WTC11 (cell line): Measurements from ENCODE around the gene ST6GALNAC6. TPM values are rescaled to one million over a fixed set of nuclear protein-coding genes. Genes with fewer than 3 reads are reported as not detected.

ENCODE experiments used
- ATAC-seq: fragments of 200-7000 bp; cut with Tn5 transposase; 2 replicates; pipeline ENCODE4 v1.10.0; 2021; ENCODE audit warnings: mild to moderate bottlenecking, moderate library complexity
- CTCF ChIA-PET: fragments of 300-600 bp; sonication (Branson Sonifier 250); formaldehyde crosslinking; loops from one replicate; lab custom pipeline; 2021; ENCODE audit warnings: antibody characterized with exemption; lab: Charles Lee
- POLR2A ChIA-PET: fragments of 350-600 bp; sonication (Branson Sonifier 250); formaldehyde crosslinking; loops from one replicate; lab custom pipeline; 2021; ENCODE audit warnings: antibody characterized with exemption; lab: Charles Lee
- DNase-seq: peaks from one replicate; pipeline ENCODE4 v3.0.0; 2021; ENCODE audit warnings: low spot score
- H3K27ac Mint-ChIP-seq: 2 replicates; pipeline ENCODE4 v1.8.0; 2021; ENCODE audit warnings: mixed read lengths
- H3K27me3 Mint-ChIP-seq: 2 replicates; pipeline ENCODE4 v1.8.0; 2021; ENCODE audit warnings: low read depth, mild to moderate bottlenecking, moderate library complexity, mixed read lengths
- H3K36me3 Mint-ChIP-seq: 2 replicates; pipeline ENCODE4 v1.8.0; 2021; ENCODE audit warnings: mixed read lengths
- H3K4me1 Mint-ChIP-seq: 2 replicates; pipeline ENCODE4 v1.8.0; 2022; ENCODE audit warnings: mixed read lengths
- H3K4me3 Mint-ChIP-seq: 2 replicates; pipeline ENCODE4 v1.8.0; 2021; ENCODE audit warnings: mild to moderate bottlenecking, moderate library complexity, mixed read lengths
- H3K9me3 Mint-ChIP-seq: 2 replicates; pipeline ENCODE4 v1.8.0; 2021; ENCODE audit warnings: mixed read lengths
- ATF1 ChIP-seq: sonication (generic); formaldehyde crosslinking; IDR thresholded peaks from 2 replicates; pipeline ENCODE4 v1.8.1; 2023; ENCODE audit warnings: mild to moderate bottlenecking, moderate library complexity, missing genetic modification reagents
- ERG ChIP-seq: fragments of 250-450 bp; sonication (Bioruptor Pico); IDR thresholded peaks from 2 replicates; pipeline ENCODE4 v1.8.0; 2021; ENCODE audit warnings: mild to moderate bottlenecking
- FOXJ3 ChIP-seq: sonication (generic); formaldehyde crosslinking; IDR thresholded peaks from 2 replicates; pipeline ENCODE4 v1.9.0; 2021; ENCODE audit warnings: missing genetic modification reagents, mild to moderate bottlenecking, borderline replicate concordance
- GABPB1 ChIP-seq: sonication (generic); formaldehyde crosslinking; IDR thresholded peaks from 2 replicates; pipeline ENCODE4 v1.8.1; 2023; ENCODE audit warnings: mild to moderate bottlenecking, missing genetic modification reagents
- GTF2I ChIP-seq: fragments of 250-450 bp; sonication (Bioruptor Pico); conservative IDR thresholded peaks from 2 replicates; pipeline ENCODE4 v1.4.0; 2021; ENCODE audit warnings: mild to moderate bottlenecking
- HMGXB4 ChIP-seq: sonication (generic); formaldehyde crosslinking; IDR thresholded peaks from 2 replicates; pipeline ENCODE4 v1.8.1; 2023; ENCODE audit warnings: mild to moderate bottlenecking, moderate library complexity, missing genetic modification reagents
- MYBL2 ChIP-seq: sonication (generic); formaldehyde crosslinking; IDR thresholded peaks from 2 replicates; pipeline ENCODE4 v1.8.1; 2023; ENCODE audit warnings: mild to moderate bottlenecking, moderate library complexity, missing genetic modification reagents
- ZNF121 ChIP-seq: sonication (generic); formaldehyde crosslinking; IDR thresholded peaks from 2 replicates; pipeline ENCODE4 v1.8.0; 2023; ENCODE audit warnings: missing genetic modification reagents
- ZNF232 ChIP-seq: sonication (generic); formaldehyde crosslinking; IDR thresholded peaks from 2 replicates; pipeline ENCODE4 v1.8.0; 2022; ENCODE audit warnings: mild to moderate bottlenecking, missing genetic modification reagents
- ZNF281 ChIP-seq: sonication (generic); formaldehyde crosslinking; IDR thresholded peaks from 2 replicates; pipeline ENCODE4 v1.8.0; 2023; ENCODE audit warnings: mild to moderate bottlenecking, missing genetic modification reagents
- ZNF396 ChIP-seq: fragments of 250-450 bp; sonication (Bioruptor Pico); IDR thresholded peaks from 2 replicates; pipeline ENCODE4 v1.8.0; 2021; ENCODE audit warnings: mild to moderate bottlenecking, moderate library complexity, borderline replicate concordance
- ZNF416 ChIP-seq: fragments of 250-450 bp; sonication (Bioruptor Pico); IDR thresholded peaks from 2 replicates; pipeline ENCODE4 v1.9.0; 2021; ENCODE audit warnings: mild to moderate bottlenecking, inconsistent platforms
- ZNF512 ChIP-seq: sonication (generic); formaldehyde crosslinking; IDR thresholded peaks from 2 replicates; pipeline ENCODE4 v1.8.1; 2022; ENCODE audit warnings: missing genetic modification reagents, borderline replicate concordance
- total RNA-seq: library from RNA; stranded (reverse); gene quantifications from 3 replicates; pipeline ENCODE4 v1.2.3, GENCODE V29; 2021
- TF ChIP-seq, protein P1 (sequence below): fragments of 250-450 bp; sonication (Bioruptor Pico); IDR thresholded peaks from 2 replicates; pipeline ENCODE4 v2.1.2; 2022; ENCODE audit warnings: mild to moderate bottlenecking, moderate library complexity
- TF ChIP-seq, protein P2 (sequence below): sonication (generic); formaldehyde crosslinking; IDR thresholded peaks from 2 replicates; pipeline ENCODE4 v1.8.1; 2023; ENCODE audit warnings: mild to moderate bottlenecking, missing genetic modification reagents
- TF ChIP-seq, protein P3 (sequence below): fragments of 200-600 bp; IDR thresholded peaks from 2 replicates; pipeline ENCODE4 v1.8.0; 2022; ENCODE audit warnings: antibody characterized with exemption

Gene ST6GALNAC6
- total RNA-seq, 1 experiment from 2014 or later = 47.5 TPM

GRCh38 chr9:127921557-127922120, 22.2 kb upstream of the ST6GALNAC6 start:
- ChIA-PET CTCF (interaction anchor here (0.6 to 2.4 kb wide), 46 partner anchors 9 to 395 kb away, joined by 3 to 28 read pairs (median 4); partner anchors contain the start of genes AK1, CDK9, DPM2 and ENG), POLR2A (interaction anchor here (0.6 kb wide), 1 partner anchor 117 kb away, joined by 3 read pairs; no protein-coding TSS in a partner anchor)
- peaks cover 16% of the 10 kb centered on the region for H3K27me3 Mint-ChIP-seq
- TF ChIP-seq HMGXB4 = 0 out of 2 replicates have a peak, but pooled peaks have one; percentile 36
- TF ChIP-seq, protein P1, sequence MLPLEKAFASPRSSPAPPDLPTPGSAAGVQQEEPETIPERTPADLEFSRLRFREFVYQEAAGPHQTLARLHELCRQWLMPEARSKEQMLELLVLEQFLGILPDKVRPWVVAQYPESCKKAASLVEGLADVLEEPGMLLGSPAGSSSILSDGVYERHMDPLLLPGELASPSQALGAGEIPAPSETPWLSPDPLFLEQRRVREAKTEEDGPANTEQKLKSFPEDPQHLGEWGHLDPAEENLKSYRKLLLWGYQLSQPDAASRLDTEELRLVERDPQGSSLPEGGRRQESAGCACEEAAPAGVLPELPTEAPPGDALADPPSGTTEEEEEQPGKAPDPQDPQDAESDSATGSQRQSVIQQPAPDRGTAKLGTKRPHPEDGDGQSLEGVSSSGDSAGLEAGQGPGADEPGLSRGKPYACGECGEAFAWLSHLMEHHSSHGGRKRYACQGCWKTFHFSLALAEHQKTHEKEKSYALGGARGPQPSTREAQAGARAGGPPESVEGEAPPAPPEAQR (CRISPR knock-in tag) = no peak
- TF ChIP-seq GABPB1 = 0 out of 2 replicates have a peak, but pooled peaks have one; percentile 8
- no peak for TF ChIP-seq ZNF396
- TF ChIP-seq, protein P2, sequence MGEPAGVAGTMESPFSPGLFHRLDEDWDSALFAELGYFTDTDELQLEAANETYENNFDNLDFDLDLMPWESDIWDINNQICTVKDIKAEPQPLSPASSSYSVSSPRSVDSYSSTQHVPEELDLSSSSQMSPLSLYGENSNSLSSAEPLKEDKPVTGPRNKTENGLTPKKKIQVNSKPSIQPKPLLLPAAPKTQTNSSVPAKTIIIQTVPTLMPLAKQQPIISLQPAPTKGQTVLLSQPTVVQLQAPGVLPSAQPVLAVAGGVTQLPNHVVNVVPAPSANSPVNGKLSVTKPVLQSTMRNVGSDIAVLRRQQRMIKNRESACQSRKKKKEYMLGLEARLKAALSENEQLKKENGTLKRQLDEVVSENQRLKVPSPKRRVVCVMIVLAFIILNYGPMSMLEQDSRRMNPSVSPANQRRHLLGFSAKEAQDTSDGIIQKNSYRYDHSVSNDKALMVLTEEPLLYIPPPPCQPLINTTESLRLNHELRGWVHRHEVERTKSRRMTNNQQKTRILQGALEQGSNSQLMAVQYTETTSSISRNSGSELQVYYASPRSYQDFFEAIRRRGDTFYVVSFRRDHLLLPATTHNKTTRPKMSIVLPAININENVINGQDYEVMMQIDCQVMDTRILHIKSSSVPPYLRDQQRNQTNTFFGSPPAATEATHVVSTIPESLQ (CRISPR knock-in tag) = no peak
- TF ChIP-seq GTF2I (CRISPR knock-in tag) = peak; percentile 89
- TF ChIP-seq ZNF121 (CRISPR knock-in tag) = peak; percentile 78
- TF ChIP-seq, protein P3, sequence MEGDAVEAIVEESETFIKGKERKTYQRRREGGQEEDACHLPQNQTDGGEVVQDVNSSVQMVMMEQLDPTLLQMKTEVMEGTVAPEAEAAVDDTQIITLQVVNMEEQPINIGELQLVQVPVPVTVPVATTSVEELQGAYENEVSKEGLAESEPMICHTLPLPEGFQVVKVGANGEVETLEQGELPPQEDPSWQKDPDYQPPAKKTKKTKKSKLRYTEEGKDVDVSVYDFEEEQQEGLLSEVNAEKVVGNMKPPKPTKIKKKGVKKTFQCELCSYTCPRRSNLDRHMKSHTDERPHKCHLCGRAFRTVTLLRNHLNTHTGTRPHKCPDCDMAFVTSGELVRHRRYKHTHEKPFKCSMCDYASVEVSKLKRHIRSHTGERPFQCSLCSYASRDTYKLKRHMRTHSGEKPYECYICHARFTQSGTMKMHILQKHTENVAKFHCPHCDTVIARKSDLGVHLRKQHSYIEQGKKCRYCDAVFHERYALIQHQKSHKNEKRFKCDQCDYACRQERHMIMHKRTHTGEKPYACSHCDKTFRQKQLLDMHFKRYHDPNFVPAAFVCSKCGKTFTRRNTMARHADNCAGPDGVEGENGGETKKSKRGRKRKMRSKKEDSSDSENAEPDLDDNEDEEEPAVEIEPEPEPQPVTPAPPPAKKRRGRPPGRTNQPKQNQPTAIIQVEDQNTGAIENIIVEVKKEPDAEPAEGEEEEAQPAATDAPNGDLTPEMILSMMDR = peak; percentile 95
- no peak for TF ChIP-seq ATF1 (CRISPR knock-in tag)
- TF ChIP-seq ZNF512 (CRISPR knock-in tag) = no peak
- 0 out of 2 replicates have a peak, but pooled peaks have one; percentile 23 for TF ChIP-seq ZNF416 (CRISPR knock-in tag)
- H3K27ac Mint-ChIP-seq = no peak overlapping the region
- H3K36me3 Mint-ChIP-seq = no peaks in the 10 kb centered on the region; the same call in 1 of the 2 replicates
- DNase-seq (peak; percentile 83), ATAC-seq (peak; percentile 13)
- H3K9me3 Mint-ChIP-seq = no peaks in the 10 kb centered on the region
- H3K4me3 Mint-ChIP-seq = no peak overlapping the region
- peaks cover 14% of the 10 kb centered on the region; the same call in 1 of the 2 replicates for H3K4me1 Mint-ChIP-seq

DNA sequence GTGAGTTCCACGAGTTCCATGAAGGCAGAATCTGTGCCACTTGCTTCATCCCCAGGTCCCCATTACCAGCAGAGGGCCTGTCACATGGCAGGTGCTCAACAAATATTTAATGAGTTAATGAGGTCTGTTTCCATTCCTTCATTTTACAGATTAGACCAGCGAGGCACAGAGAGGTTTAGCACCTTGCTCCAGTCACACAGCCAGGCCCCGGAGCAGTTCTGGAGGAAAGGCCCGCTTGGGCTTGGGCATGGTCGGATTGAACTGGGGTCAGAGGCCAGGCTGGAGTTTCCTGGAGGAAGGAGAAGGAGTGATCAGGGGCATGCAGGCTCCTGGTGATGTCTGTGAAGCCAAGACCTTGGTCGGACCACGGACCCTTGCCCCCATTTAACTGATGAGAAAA, 21.4 kb upstream of the ST6GALNAC6 start:
- Mint-ChIP-seq H3K36me3 (no peaks in the 10 kb centered on the region), H3K9me3 (no peaks in the 10 kb centered on the region), H3K4me3 (no peak overlapping the region), H3K27ac (no peak overlapping the region), H3K27me3 (peaks cover 11% of the 10 kb centered on the region), H3K4me1 (peaks cover 18% of the 10 kb centered on the region)
- ChIA-PET CTCF (interaction anchor here (0.6 to 2.4 kb wide), 46 partner anchors 10 to 395 kb away, joined by 3 to 28 read pairs (median 4); partner anchors contain the start of genes AK1, CDK9, DPM2 and ENG), POLR2A (interaction anchor here (0.6 kb wide), 2 partner anchors 116 to 178 kb away, joined by 3 read pairs; no protein-coding TSS in a partner anchor)
- TF ChIP-seq ZNF232 (CRISPR knock-in tag) = no peak
- TF ChIP-seq FOXJ3 = no peak
- no peak for TF ChIP-seq ERG (CRISPR knock-in tag)
- TF ChIP-seq MYBL2 = no peak
- no peak for TF ChIP-seq ZNF281 (CRISPR knock-in tag)
- no peak for ATAC-seq
- DNase-seq = no peak
